Neuronal stem cell (in vitro differentiated cells): ENCODE data around the gene TDP1.

Source experiments
- DNase-seq: peaks from one replicate; pipeline ENCODE4 v3.0.0-alpha.2; 2013; ENCODE audit warnings: low spot score
- H2AFZ ChIP-seq: one replicate; pipeline ENCODE4 v1.6.1; 2013; ENCODE audit warnings: mild to moderate bottlenecking, low read length, inconsistent platforms
- H2AK5ac ChIP-seq: 2 replicates; pipeline ENCODE4 v1.6.1; 2013; ENCODE audit warnings: low read depth, mild to moderate bottlenecking, inconsistent platforms, low read length, moderate library complexity, mixed read lengths
- H2BK120ac ChIP-seq: 2 replicates; pipeline ENCODE4 v1.6.1; 2013; ENCODE audit warnings: low read depth, mild to moderate bottlenecking, inconsistent platforms, low read length, moderate library complexity, mixed read lengths
- H2BK12ac ChIP-seq: one replicate; pipeline ENCODE4 v1.6.1; 2013; ENCODE audit warnings: low read length, inconsistent platforms
- H2BK15ac ChIP-seq: 2 replicates; pipeline ENCODE4 v1.6.1; 2013; ENCODE audit warnings: mild to moderate bottlenecking, low read length, inconsistent platforms, mixed read lengths
- H2BK5ac ChIP-seq: one replicate; pipeline ENCODE4 v1.6.1; 2013; ENCODE audit warnings: inconsistent platforms, mild to moderate bottlenecking, low read length, moderate library complexity
- H3K14ac ChIP-seq: one replicate; pipeline ENCODE4 v1.6.1; 2013; ENCODE audit warnings: low read length, inconsistent platforms
- H3K18ac ChIP-seq: 2 replicates; pipeline ENCODE4 v1.6.1; 2013; ENCODE audit warnings: low read length, inconsistent platforms
- H3K23ac ChIP-seq: 2 replicates; pipeline ENCODE4 v1.6.1; 2013; ENCODE audit warnings: low read depth, mild to moderate bottlenecking, mixed read lengths, low read length, inconsistent platforms; ENCODE audit not compliant: poor library complexity
- H3K27ac ChIP-seq: replicated peaks from 3 replicates; pipeline ENCODE4 v1.5.1; 2013; ENCODE audit warnings: low read length, inconsistent platforms
- H3K27me3 ChIP-seq, 3 experiments: 2 replicates each; pipeline ENCODE4 v1.6.1; 2013; ENCODE audit warnings: low read length in 3 of 3, mild to moderate bottlenecking in 2 of 3, inconsistent platforms in 1 of 3, low read depth in 1 of 3, mixed read lengths in 1 of 3, moderate library complexity in 1 of 3; ENCODE audit not compliant: control insufficient read depth in 3 of 3, insufficient read depth in 3 of 3
- H3K36me3 ChIP-seq, 2 donors: replicated peaks in 1 of 2; 2 replicates each; pipeline ENCODE4 v1.6.1; 2013; ENCODE audit warnings: low read length in 2 of 2; ENCODE audit not compliant: control insufficient read depth in 2 of 2, insufficient read depth in 2 of 2
- H3K4ac ChIP-seq: 2 replicates; pipeline ENCODE4 v1.6.1; 2013; ENCODE audit warnings: inconsistent platforms, mild to moderate bottlenecking, low read length, moderate library complexity
- H3K4me1 ChIP-seq, 2 donors: 1 replicate in 1 of 2; 2 replicates in 1 of 2; pipeline ENCODE4 v1.6.1; 2013; ENCODE audit warnings: low read length in 2 of 2, low read depth in 1 of 2; ENCODE audit not compliant: control insufficient read depth in 2 of 2, insufficient read depth in 1 of 2
- H3K4me2 ChIP-seq: one replicate; pipeline ENCODE4 v1.6.1; 2013; ENCODE audit warnings: mild to moderate bottlenecking, low read length, inconsistent platforms; ENCODE audit not compliant: insufficient read depth, poor library complexity, severe bottlenecking
- H3K4me3 ChIP-seq, 2 donors: 2 replicates each; pipeline ENCODE4 v1.5.1; 2013; ENCODE audit warnings: low read length in 2 of 2, mild to moderate bottlenecking in 2 of 2, inconsistent platforms in 1 of 2, moderate library complexity in 1 of 2
- H3K79me1 ChIP-seq: one replicate; pipeline ENCODE4 v1.6.1; 2013; ENCODE audit warnings: low read depth, mild to moderate bottlenecking, inconsistent platforms, low read length, moderate library complexity
- H3K9ac ChIP-seq: one replicate; pipeline ENCODE4 v1.6.1; 2013; ENCODE audit warnings: mild to moderate bottlenecking, low read depth, low read length, inconsistent platforms; ENCODE audit not compliant: poor library complexity
- H3K9me3 ChIP-seq, 2 donors: replicated peaks in 1 of 2; 2 replicates each; pipeline versions ENCODE3 to v1.6.1; 2013; ENCODE audit warnings: low read length in 2 of 2, mild to moderate bottlenecking in 2 of 2, inconsistent platforms in 1 of 2, low read depth in 1 of 2, mixed read lengths in 1 of 2, moderate library complexity in 1 of 2; ENCODE audit not compliant: control insufficient read depth in 2 of 2, insufficient read depth in 1 of 2
- H4K8ac ChIP-seq: one replicate; pipeline ENCODE4 v1.6.1; 2013; ENCODE audit warnings: low read depth, mild to moderate bottlenecking, inconsistent platforms, low read length, moderate library complexity
- H4K91ac ChIP-seq: one replicate; pipeline ENCODE4 v1.6.1; 2013; ENCODE audit warnings: low read length, low read depth, mild to moderate bottlenecking, inconsistent platforms; ENCODE audit not compliant: poor library complexity
- WGBS, 2 donors: extraction: QIAGEN DNeasy Blood & Tissue Kit; methylation state at CpG; one replicate each; pipeline ENCODE4 v1.1.7; 2013; ENCODE audit warnings: missing lambda C conversion rate in 2 of 2, mixed read lengths in 1 of 2; ENCODE audit not compliant: insufficient read length in 2 of 2, insufficient replicate concordance in 1 of 2; ENCODE audit errors: extremely low coverage in 2 of 2; 5-methylcytosine and 5-hydroxymethylcytosine counted together

The TDP1 gene

DNA sequence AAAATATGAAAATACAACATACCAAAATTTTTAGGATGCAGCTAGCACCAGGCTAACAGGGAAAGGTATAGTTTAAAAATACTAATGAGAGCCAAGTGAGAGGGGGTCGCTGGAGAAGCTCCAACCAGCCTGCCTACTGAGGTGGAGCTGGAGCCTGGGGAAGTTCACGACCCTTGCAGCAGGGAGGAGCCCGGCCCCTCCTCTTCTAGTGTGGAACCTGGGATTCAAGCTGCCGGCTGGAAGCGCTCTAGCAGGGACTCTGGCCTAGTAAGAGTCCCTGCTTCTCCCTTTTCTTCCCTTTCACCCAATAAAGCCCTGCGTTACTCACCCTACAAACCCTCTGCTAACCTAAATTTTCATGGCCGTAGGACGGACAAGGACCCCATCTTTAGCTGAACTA, 101.1 kb downstream of the TDP1 start:
- no peak overlapping the region for H3K27ac ChIP-seq
- H3K23ac ChIP-seq = no peak overlapping the region
- no peak overlapping the region for H2BK12ac ChIP-seq
- H3K36me3 ChIP-seq = no peaks in the 10 kb centered on the region
- no peak for DNase-seq
- H3K79me1 ChIP-seq = no peaks in the 10 kb centered on the region
- no peak overlapping the region for H4K8ac ChIP-seq
- peaks cover 12 to 55% (median 24%) of the 10 kb centered on the region in 3 experiments for H3K27me3 ChIP-seq
- no peak overlapping the region for H2BK120ac ChIP-seq
- no peak overlapping the region for H3K14ac ChIP-seq
- H3K18ac ChIP-seq = no peak overlapping the region
- peaks cover 2 to 13% of the 10 kb centered on the region in 2 donors for H3K9me3 ChIP-seq
- no peak overlapping the region for H2AK5ac ChIP-seq
- H3K4ac ChIP-seq = no peak overlapping the region
- H3K9ac ChIP-seq = no peak overlapping the region
- H2BK15ac ChIP-seq = no peak overlapping the region
- WGBS, 2 donors = no CpG with 5 or more reads among the region's 8 CpGs
- peaks cover 5% of the 10 kb centered on the region in 2 donors for H3K4me1 ChIP-seq
- no peak overlapping the region for H4K91ac ChIP-seq
- H2BK5ac ChIP-seq = no peak overlapping the region
- H3K4me3 ChIP-seq = no peak overlapping the region
- no peak overlapping the region for H3K4me2 ChIP-seq
- H2AFZ ChIP-seq = no peak overlapping the region

GRCh38 chr14:90058876-90059458, 103.2 kb downstream of the TDP1 start:
- no peak overlapping the region for H2BK120ac ChIP-seq
- peaks cover 5 to 10% of the 10 kb centered on the region in 2 donors for H3K4me1 ChIP-seq
- WGBS, 2 donors = no CpG with 5 or more reads among the region's 7 CpGs
- no peak overlapping the region for H2BK12ac ChIP-seq
- no peak overlapping the region for H3K4ac ChIP-seq
- H3K36me3 ChIP-seq = no peaks in the 10 kb centered on the region
- H3K9ac ChIP-seq = no peak overlapping the region
- H3K9me3 ChIP-seq = peaks cover 2 to 13% of the 10 kb centered on the region in 2 donors
- H3K23ac ChIP-seq = no peak overlapping the region
- no peak overlapping the region for H3K27ac ChIP-seq
- no peak overlapping the region for H3K14ac ChIP-seq
- H3K79me1 ChIP-seq = no peaks in the 10 kb centered on the region
- no peak overlapping the region for H2BK15ac ChIP-seq
- no peak overlapping the region for H3K18ac ChIP-seq
- no peak overlapping the region for H4K91ac ChIP-seq
- H2BK5ac ChIP-seq = no peak overlapping the region
- no peak for DNase-seq
- no peak overlapping the region for H3K4me2 ChIP-seq
- H3K4me3 ChIP-seq = no peak overlapping the region
- no peak overlapping the region for H2AFZ ChIP-seq
- no peak overlapping the region for H2AK5ac ChIP-seq
- no peak overlapping the region for H4K8ac ChIP-seq
- H3K27me3 ChIP-seq = peaks cover 30 to 76% (median 46%) of the 10 kb centered on the region in 3 experiments

- H3K4me3 ChIP-seq = peak overlapping the region; percentile 40 to 71
- no peak overlapping the region for H2BK12ac ChIP-seq
- no peak overlapping the region for H2BK5ac ChIP-seq
- H2BK15ac ChIP-seq = no peak overlapping the region
- H3K27ac ChIP-seq = no peak overlapping the region
- H3K14ac ChIP-seq = no peak overlapping the region
- H4K91ac ChIP-seq = no peak overlapping the region
- H3K4me2 ChIP-seq = peak overlapping the region; percentile 98
- H3K4ac ChIP-seq = no peak overlapping the region
- H4K8ac ChIP-seq = no peak overlapping the region
- H2AFZ ChIP-seq = peak overlapping the region; percentile 93
- peak overlapping the region; percentile 16 for H3K9ac ChIP-seq
- H3K79me1 ChIP-seq = no peaks in the 10 kb centered on the region
- WGBS, 2 donors = no CpG with 5 or more reads among the region's 80 CpGs
- no peak overlapping the region for H2AK5ac ChIP-seq
- H3K27me3 ChIP-seq = peaks cover 30 to 88% (median 55%) of the 10 kb centered on the region in 3 experiments
- no peak overlapping the region for H2BK120ac ChIP-seq
- H3K4me1 ChIP-seq = peaks cover 5 to 10% of the 10 kb centered on the region in 2 donors
- no peaks in the 10 kb centered on the region for H3K36me3 ChIP-seq
- H3K9me3 ChIP-seq = peaks cover 2 to 13% of the 10 kb centered on the region in 2 donors
- DNase-seq = peak; percentile 57
- peak overlapping the region; percentile 84 for H3K18ac ChIP-seq
- H3K23ac ChIP-seq = peak overlapping the region; percentile 18
These were observed 104.7 kb downstream of the TDP1 start for GRCh38 chr14:90060312-90060964.

DNA sequence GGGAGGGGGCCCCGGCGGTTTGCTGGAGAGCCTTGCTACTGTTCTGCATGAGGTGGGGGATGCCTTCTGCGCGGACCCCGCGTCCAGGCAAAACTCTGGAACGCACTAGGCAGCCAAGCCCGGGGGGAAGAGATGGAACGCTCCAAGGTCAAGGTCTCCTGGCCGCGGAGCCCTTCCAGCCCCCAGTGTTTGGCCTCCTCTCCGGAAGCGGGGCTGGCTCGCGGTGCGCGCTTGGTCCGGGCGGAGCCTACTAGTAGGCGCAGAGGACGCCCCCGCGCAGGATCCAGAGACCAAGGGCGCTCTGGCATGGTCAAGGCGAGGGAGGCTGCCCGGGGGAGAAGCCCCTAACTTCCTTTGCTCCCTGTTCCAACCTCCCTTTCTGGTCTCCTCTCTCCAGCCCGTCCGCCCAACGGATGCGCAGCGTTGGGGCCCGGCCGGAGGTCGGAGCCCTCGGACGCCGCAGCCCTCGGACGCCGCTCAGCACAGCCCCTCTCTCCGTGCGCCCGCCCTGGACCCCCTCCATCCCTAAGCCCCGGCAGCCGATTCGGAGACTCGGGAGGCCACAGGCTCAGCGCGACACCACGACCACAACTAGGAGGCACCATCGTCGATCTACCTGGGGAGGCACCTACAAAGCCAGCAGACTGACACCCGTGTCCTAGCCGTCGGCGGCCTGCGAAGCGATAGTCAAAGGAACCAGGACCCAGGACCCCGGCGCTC, 105.4 kb downstream of the TDP1 start:
- H3K27me3 ChIP-seq = peaks cover 30 to 89% (median 58%) of the 10 kb centered on the region in 3 experiments
- H4K91ac ChIP-seq = no peak overlapping the region
- H3K4ac ChIP-seq = no peak overlapping the region
- no peak overlapping the region for H2AK5ac ChIP-seq
- H3K4me1 ChIP-seq = peaks cover 5 to 10% of the 10 kb centered on the region in 2 donors
- H2BK15ac ChIP-seq = no peak overlapping the region
- WGBS, 2 donors = no CpG with 5 or more reads among the region's 60 CpGs
- no peak overlapping the region for H3K27ac ChIP-seq
- H3K18ac ChIP-seq = no peak overlapping the region
- H2BK120ac ChIP-seq = no peak overlapping the region
- H3K14ac ChIP-seq = peak overlapping the region; percentile 21
- no peaks in the 10 kb centered on the region for H3K36me3 ChIP-seq
- H3K9ac ChIP-seq = no peak overlapping the region
- H3K23ac ChIP-seq = no peak overlapping the region
- H2BK5ac ChIP-seq = no peak overlapping the region
- H3K4me3 ChIP-seq = peak overlapping the region; percentile 40 to 71
- no peak overlapping the region for H2BK12ac ChIP-seq
- peak overlapping the region; percentile 98 for H3K4me2 ChIP-seq
- peak overlapping the region; percentile 93 for H2AFZ ChIP-seq
- no peak for DNase-seq
- H4K8ac ChIP-seq = no peak overlapping the region
- H3K9me3 ChIP-seq = peaks cover 2 to 13% of the 10 kb centered on the region in 2 donors
- H3K79me1 ChIP-seq = no peaks in the 10 kb centered on the region
